HepG2 (cell line): ENCODE data around the gene HES1. TPM values are rescaled to one million over a fixed set of nuclear protein-coding genes. Genes with fewer than 3 reads are reported as not detected.

Experiments used
- ATAC-seq: fragments of 200-7000 bp; cut with Tn5 transposase; 3 replicates; pipeline ENCODE4 v1.9.1; 2020; ENCODE audit warnings: mild to moderate bottlenecking, moderate library complexity
- BruUV-seq: library from RNA; stranded (reverse); fragments of 400-500 nt; replicated peaks from 2 replicates; lab custom pipeline; 2021; lab: Mats Ljungman, UMichigan
- CTCF ChIA-PET: fragments of 300-600 bp; formaldehyde crosslinking; extraction: SDS; loops from one replicate; lab custom pipeline; 2021; ENCODE audit warnings: low total read pairs, inconsistent platforms, low intra/inter-chr PET ratio; lab: Yijun Ruan, JAX
- POLR2A ChIA-PET: fragments of 350-600 bp; sonication (Branson Sonifier 250); formaldehyde crosslinking; loops from one replicate; lab custom pipeline; 2020; ENCODE audit warnings: antibody characterized with exemption, inconsistent platforms; lab: Yijun Ruan, JAX
- DNase-seq: peaks from one replicate; pipeline ENCODE4 v3.0.0-alpha.2; 2015; ENCODE audit warnings: low spot score
- FAIRE-seq: peaks from 3 replicates; lab custom pipeline; 2011; peaks lifted over from hg19 to GRCh38; lab: Jason Lieb, UNC
- H2AFZ ChIP-seq: one replicate; pipeline ENCODE4 v1.6.1; 2011; ENCODE audit warnings: low read length, inconsistent platforms
- H3K27ac ChIP-seq: fragments of 300-600 bp; 3 replicates; pipeline ENCODE4 v1.8.0; 2011; ENCODE audit warnings: mixed run types, mild to moderate bottlenecking, mixed read lengths, low read length, inconsistent platforms; ENCODE audit not compliant: insufficient read depth; ENCODE audit errors: extremely low read length
- H3K27me3 ChIP-seq, 2 experiments: fragments of 200-600 bp in 1 of 2; 2 replicates in 1 of 2; 3 replicates in 1 of 2; pipeline versions ENCODE4 v1.6.0 to v1.8.0; 2011; ENCODE audit warnings: low read length in 2 of 2, mild to moderate bottlenecking in 2 of 2, moderate library complexity in 2 of 2, inconsistent platforms in 1 of 2; ENCODE audit not compliant: insufficient read depth in 2 of 2, control insufficient read depth in 1 of 2
- H3K36me3 ChIP-seq, 2 experiments: fragments of 200-600 bp in 1 of 2; replicated peaks in 1 of 2; 2 replicates in 1 of 2; 3 replicates in 1 of 2; pipeline versions ENCODE4 v1.5.1 to v1.8.0; 2011; ENCODE audit warnings: low read length in 2 of 2, inconsistent platforms in 1 of 2; ENCODE audit not compliant: insufficient read depth in 2 of 2, control insufficient read depth in 1 of 2
- H3K4me1 ChIP-seq: 2 replicates; pipeline ENCODE4 v1.5.1; 2012; ENCODE audit warnings: low read length, inconsistent platforms; ENCODE audit not compliant: insufficient read depth
- H3K4me2 ChIP-seq: 2 replicates; pipeline ENCODE4 v1.6.0; 2011; ENCODE audit warnings: low read depth, low read length, inconsistent platforms
- H3K4me3 ChIP-seq, 3 experiments: fragments of 200-600 bp in 1 of 3; sonication (generic), shearing (Covaris generic) in 1 of 3; replicated peaks in 1 of 3; 2 replicates each; pipeline ENCODE4 v1.5.1; 2011 to 2016; ENCODE audit warnings: low read length in 3 of 3, inconsistent platforms in 2 of 3, low read depth in 2 of 3, mild to moderate bottlenecking in 2 of 3, control low read depth in 1 of 3, mixed read lengths in 1 of 3; ENCODE audit not compliant: insufficient read depth in 1 of 3
- H3K79me2 ChIP-seq: one replicate; pipeline ENCODE4 v1.6.1; 2011; ENCODE audit warnings: low read length, inconsistent platforms; ENCODE audit not compliant: insufficient read depth
- H3K9ac ChIP-seq: 2 replicates; pipeline ENCODE4 v1.6.0; 2011; ENCODE audit warnings: mild to moderate bottlenecking, low read depth, low read length, inconsistent platforms; ENCODE audit not compliant: insufficient read depth
- H3K9me3 ChIP-seq: 2 replicates; pipeline ENCODE4 v1.5.1; 2012; ENCODE audit warnings: mild to moderate bottlenecking, low read length
- H4K20me1 ChIP-seq: 2 replicates; pipeline ENCODE4 v1.6.0; 2011; ENCODE audit warnings: inconsistent platforms, mild to moderate bottlenecking, low read length, moderate library complexity; ENCODE audit not compliant: insufficient read depth
- BRD4 ChIP-seq: sonication (generic); formaldehyde crosslinking; IDR thresholded peaks from 2 replicates; pipeline ENCODE4 v1.4.0; 2020; ENCODE audit warnings: missing genetic modification reagents
- CHD4 ChIP-seq: fragments of 200-600 bp; sonication (generic); IDR thresholded peaks from 2 replicates; pipeline ENCODE4 v1.7.0; 2017; ENCODE audit warnings: mild to moderate bottlenecking, low read length, borderline replicate concordance
- MAF1 ChIP-seq: sonication (generic); formaldehyde crosslinking; IDR thresholded peaks from 2 replicates; pipeline ENCODE4 v1.5.0; 2020; ENCODE audit warnings: missing genetic modification reagents, borderline replicate concordance
- PHF8 ChIP-seq: sonication (generic); formaldehyde crosslinking; IDR thresholded peaks from 2 replicates; pipeline ENCODE4 v1.5.0; 2020; ENCODE audit warnings: missing genetic modification reagents
- RFX1 ChIP-seq: fragments of 450-650 bp; IDR thresholded peaks from 2 replicates; pipeline ENCODE4 v1.6.1; 2017
- SOX6 ChIP-seq, 2 experiments: fragments of 450-650 bp in 1 of 2; sonication (generic) in 1 of 2; formaldehyde crosslinking in 1 of 2; IDR thresholded peaks; 2 replicates each; pipeline versions ENCODE4 v1.4.0 to v1.6.1; 2017 to 2020; ENCODE audit warnings: antibody characterized with exemption in 1 of 2, mild to moderate bottlenecking in 1 of 2, missing genetic modification reagents in 1 of 2
- TBX2 ChIP-seq: sonication (generic); formaldehyde crosslinking; IDR thresholded peaks from 2 replicates; pipeline ENCODE4 v1.5.0; 2020; ENCODE audit warnings: missing genetic modification reagents, mild to moderate bottlenecking, borderline replicate concordance
- TOPORS ChIP-seq: sonication (generic); formaldehyde crosslinking; IDR thresholded peaks from 2 replicates; pipeline ENCODE4 v1.8.0; 2023; ENCODE audit warnings: mild to moderate bottlenecking, missing genetic modification reagents
- ZNF205 ChIP-seq: IDR thresholded peaks from 2 replicates; pipeline ENCODE4 v1.6.1; 2018; ENCODE audit warnings: missing biosample characterization, missing genetic modification reagents
- ZNF337 ChIP-seq: sonication (generic); formaldehyde crosslinking; IDR thresholded peaks from 2 replicates; pipeline ENCODE4 v1.5.1; 2020; ENCODE audit warnings: missing genetic modification reagents, low read depth, mild to moderate bottlenecking, borderline replicate concordance
- ZNF652 ChIP-seq: IDR thresholded peaks from 2 replicates; pipeline ENCODE4 v1.6.1; 2016; ENCODE audit warnings: low read depth, borderline replicate concordance
- whole genome bisulfite sequencing: methylation state at CpG from one replicate; pipeline ENCODE4 v1.1.6; 2017; ENCODE audit warnings: low lambda C conversion rate; 5-methylcytosine and 5-hydroxymethylcytosine counted together
- in situ Hi-C: cut with HindIII; loops from 2 replicates; pipeline ENCODE4 v1.10.0; 2017; ENCODE audit warnings: low pct_unique_long_range_greater_than_20kb; ENCODE audit not compliant: extremely low pct_ligation_motif_present
- intact Hi-C: fragments of 100-400 bp; cut with micrococcal nuclease; formaldehyde crosslinking; loops from one replicate; pipeline ENCODE4 v1.10.0; 2022; ENCODE audit not compliant: unreplicated experiment
- polyA plus RNA-seq, 8 experiments: library from polyadenylated mRNA; depleted of rRNA in 3 of 8; stranded (reverse) in 7 of 8; unstranded in 1 of 8; fragments of >200 nt; fragmentation: Illumina TruSeq in 4 of 8; extraction: Trizol in 4 of 8; gene quantifications; 2 replicates each; pipeline versions ENCODE4 v1.2.1 to v1.2.3, GENCODE V29; 2011 to 2016; ENCODE audit warnings: low read depth in 4 of 8, missing spikeins in 1 of 8, mixed read lengths in 1 of 8; ENCODE audit not compliant: insufficient read depth in 1 of 8
- total RNA-seq, 5 experiments: library from RNA; depleted of rRNA; stranded (reverse); fragments of >200 nt; fragmentation: Illumina TruSeq; extraction: Trizol; gene quantifications; 2 replicates each; pipeline ENCODE4 v1.2.3, GENCODE V29; 2016; ENCODE audit warnings: low read depth in 1 of 5
- TF ChIP-seq, protein P1 (sequence below): sonication (generic); formaldehyde crosslinking; IDR thresholded peaks from 2 replicates; pipeline ENCODE4 v1.5.0; 2020; ENCODE audit warnings: mild to moderate bottlenecking, missing genetic modification reagents
- TF ChIP-seq, protein P2 (sequence below): sonication (generic); formaldehyde crosslinking; IDR thresholded peaks from 2 replicates; pipeline ENCODE4 v1.5.0; 2020; ENCODE audit warnings: mild to moderate bottlenecking, missing genetic modification reagents, borderline replicate concordance
- TF ChIP-seq, protein P3 (sequence below): sonication (generic); formaldehyde crosslinking; IDR thresholded peaks from 2 replicates; pipeline ENCODE4 v1.4.0; 2020; ENCODE audit warnings: mild to moderate bottlenecking, missing genetic modification reagents

Gene HES1
- total and polyA plus RNA-seq, 2 of the 13 experiments (the other 11 are each of a cell fraction or from before 2014, with no cell fraction given): 15.4 to 19.8 TPM

DNA sequence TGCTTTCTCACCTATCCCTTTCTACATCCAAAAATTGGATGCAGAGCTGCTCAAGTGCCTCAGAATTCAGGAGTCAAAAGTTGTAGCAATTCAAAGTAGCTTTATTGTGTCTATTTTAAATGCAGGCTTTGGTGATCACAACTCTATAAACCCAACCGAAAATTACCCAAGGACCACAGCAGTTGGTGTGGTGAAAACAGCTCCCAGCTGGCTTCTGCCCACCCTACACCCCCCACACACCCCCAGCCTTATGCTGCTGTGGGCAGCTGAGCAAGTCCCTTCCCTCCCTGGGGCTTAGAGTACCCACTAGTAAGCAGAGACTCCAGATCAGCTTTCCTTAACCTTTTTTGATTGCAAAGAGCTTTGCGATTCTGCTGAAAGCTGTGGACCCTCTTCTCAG lies 5.8 kb upstream of the HES1 start:
- no peaks in the 10 kb centered on the region for H4K20me1 ChIP-seq
- FAIRE-seq (no peak), DNase-seq (no peak), ATAC-seq (no peak)
- in situ Hi-C loops: loop anchor here (10.0 kb wide), 1 partner anchor 55 kb away; no protein-coding TSS in a partner anchor
- WGBS: 14% methylated on average over 2 of the region's 2 CpGs
- peak overlapping the region; percentile 89 for H3K9ac ChIP-seq
- H3K9me3 ChIP-seq: no peaks in the 10 kb centered on the region
- H3K36me3 ChIP-seq: no peaks in the 10 kb centered on the region
- peak overlapping the region; percentile 65 to 71 (median 70) for H3K4me3 ChIP-seq
- no peak for TF ChIP-seq TOPORS (CRISPR knock-in tag)
- 0 out of 2 replicates have a peak, but pooled peaks have one; percentile 0 for TF ChIP-seq BRD4 (CRISPR knock-in tag)
- TF ChIP-seq TBX2 (CRISPR knock-in tag): 0 out of 2 replicates have a peak, but pooled peaks have one; percentile 3
- TF ChIP-seq SOX6 (IDR thresholded peaks at IDR 0.05): no peak
- 0 out of 2 replicates have a peak, but pooled peaks have one; percentile 7 for TF ChIP-seq SOX6 (CRISPR knock-in tag; IDR thresholded peaks at IDR 0.05)
- no peak for TF ChIP-seq ZNF652 (CRISPR knock-in tag)
- no peak for TF ChIP-seq MAF1 (CRISPR knock-in tag)
- TF ChIP-seq, protein P1, sequence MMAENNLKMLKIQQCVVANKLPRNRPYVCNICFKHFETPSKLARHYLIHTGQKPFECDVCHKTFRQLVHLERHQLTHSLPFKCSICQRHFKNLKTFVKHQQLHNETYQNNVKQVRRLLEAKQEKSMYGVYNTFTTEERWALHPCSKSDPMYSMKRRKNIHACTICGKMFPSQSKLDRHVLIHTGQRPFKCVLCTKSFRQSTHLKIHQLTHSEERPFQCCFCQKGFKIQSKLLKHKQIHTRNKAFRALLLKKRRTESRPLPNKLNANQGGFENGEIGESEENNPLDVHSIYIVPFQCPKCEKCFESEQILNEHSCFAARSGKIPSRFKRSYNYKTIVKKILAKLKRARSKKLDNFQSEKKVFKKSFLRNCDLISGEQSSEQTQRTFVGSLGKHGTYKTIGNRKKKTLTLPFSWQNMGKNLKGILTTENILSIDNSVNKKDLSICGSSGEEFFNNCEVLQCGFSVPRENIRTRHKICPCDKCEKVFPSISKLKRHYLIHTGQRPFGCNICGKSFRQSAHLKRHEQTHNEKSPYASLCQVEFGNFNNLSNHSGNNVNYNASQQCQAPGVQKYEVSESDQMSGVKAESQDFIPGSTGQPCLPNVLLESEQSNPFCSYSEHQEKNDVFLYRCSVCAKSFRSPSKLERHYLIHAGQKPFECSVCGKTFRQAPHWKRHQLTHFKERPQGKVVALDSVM (CRISPR knock-in tag): no peak
- TF ChIP-seq, protein P2, sequence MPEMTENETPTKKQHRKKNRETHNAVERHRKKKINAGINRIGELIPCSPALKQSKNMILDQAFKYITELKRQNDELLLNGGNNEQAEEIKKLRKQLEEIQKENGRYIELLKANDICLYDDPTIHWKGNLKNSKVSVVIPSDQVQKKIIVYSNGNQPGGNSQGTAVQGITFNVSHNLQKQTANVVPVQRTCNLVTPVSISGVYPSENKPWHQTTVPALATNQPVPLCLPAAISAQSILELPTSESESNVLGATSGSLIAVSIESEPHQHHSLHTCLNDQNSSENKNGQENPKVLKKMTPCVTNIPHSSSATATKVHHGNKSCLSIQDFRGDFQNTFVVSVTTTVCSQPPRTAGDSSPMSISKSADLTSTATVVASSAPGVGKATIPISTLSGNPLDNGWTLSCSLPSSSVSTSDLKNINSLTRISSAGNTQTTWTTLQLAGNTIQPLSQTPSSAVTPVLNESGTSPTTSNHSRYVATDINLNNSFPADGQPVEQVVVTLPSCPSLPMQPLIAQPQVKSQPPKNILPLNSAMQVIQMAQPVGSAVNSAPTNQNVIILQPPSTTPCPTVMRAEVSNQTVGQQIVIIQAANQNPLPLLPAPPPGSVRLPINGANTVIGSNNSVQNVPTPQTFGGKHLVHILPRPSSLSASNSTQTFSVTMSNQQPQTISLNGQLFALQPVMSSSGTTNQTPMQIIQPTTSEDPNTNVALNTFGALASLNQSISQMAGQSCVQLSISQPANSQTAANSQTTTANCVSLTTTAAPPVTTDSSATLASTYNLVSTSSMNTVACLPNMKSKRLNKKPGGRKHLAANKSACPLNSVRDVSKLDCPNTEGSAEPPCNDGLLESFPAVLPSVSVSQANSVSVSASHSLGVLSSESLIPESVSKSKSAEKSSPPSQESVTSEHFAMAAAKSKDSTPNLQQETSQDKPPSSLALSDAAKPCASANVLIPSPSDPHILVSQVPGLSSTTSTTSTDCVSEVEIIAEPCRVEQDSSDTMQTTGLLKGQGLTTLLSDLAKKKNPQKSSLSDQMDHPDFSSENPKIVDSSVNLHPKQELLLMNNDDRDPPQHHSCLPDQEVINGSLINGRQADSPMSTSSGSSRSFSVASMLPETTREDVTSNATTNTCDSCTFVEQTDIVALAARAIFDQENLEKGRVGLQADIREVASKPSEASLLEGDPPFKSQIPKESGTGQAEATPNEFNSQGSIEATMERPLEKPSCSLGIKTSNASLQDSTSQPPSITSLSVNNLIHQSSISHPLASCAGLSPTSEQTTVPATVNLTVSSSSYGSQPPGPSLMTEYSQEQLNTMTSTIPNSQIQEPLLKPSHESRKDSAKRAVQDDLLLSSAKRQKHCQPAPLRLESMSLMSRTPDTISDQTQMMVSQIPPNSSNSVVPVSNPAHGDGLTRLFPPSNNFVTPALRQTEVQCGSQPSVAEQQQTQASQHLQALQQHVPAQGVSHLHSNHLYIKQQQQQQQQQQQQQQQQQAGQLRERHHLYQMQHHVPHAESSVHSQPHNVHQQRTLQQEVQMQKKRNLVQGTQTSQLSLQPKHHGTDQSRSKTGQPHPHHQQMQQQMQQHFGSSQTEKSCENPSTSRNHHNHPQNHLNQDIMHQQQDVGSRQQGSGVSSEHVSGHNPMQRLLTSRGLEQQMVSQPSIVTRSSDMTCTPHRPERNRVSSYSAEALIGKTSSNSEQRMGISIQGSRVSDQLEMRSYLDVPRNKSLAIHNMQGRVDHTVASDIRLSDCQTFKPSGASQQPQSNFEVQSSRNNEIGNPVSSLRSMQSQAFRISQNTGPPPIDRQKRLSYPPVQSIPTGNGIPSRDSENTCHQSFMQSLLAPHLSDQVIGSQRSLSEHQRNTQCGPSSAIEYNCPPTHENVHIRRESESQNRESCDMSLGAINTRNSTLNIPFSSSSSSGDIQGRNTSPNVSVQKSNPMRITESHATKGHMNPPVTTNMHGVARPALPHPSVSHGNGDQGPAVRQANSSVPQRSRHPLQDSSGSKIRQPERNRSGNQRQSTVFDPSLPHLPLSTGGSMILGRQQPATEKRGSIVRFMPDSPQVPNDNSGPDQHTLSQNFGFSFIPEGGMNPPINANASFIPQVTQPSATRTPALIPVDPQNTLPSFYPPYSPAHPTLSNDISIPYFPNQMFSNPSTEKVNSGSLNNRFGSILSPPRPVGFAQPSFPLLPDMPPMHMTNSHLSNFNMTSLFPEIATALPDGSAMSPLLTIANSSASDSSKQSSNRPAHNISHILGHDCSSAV (CRISPR knock-in tag): no peak
- no peak for TF ChIP-seq ZNF205 (CRISPR knock-in tag)
- TF ChIP-seq ZNF337 (CRISPR knock-in tag): no peak
- no peak for TF ChIP-seq PHF8
- TF ChIP-seq, protein P3, sequence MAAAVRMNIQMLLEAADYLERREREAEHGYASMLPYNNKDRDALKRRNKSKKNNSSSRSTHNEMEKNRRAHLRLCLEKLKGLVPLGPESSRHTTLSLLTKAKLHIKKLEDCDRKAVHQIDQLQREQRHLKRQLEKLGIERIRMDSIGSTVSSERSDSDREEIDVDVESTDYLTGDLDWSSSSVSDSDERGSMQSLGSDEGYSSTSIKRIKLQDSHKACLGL: no peak
- TF ChIP-seq CHD4: 0 out of 2 replicates have a peak, but pooled peaks have one; percentile 8
- no peak for TF ChIP-seq RFX1
- CTCF ChIA-PET: no interaction called here
- no TSS peak for BruUV-seq
- H3K4me2 ChIP-seq: peak overlapping the region; percentile 87
- H3K4me1 ChIP-seq: peaks cover 50% of the 10 kb centered on the region
- POLR2A ChIA-PET: interaction anchor here (0.8 to 11.5 kb wide), 16 partner anchors 9 to 418 kb away, joined by 3 to 128 read pairs (median 14); no protein-coding TSS in a partner anchor
- H2AFZ ChIP-seq: no peak overlapping the region
- H3K27ac ChIP-seq: peak overlapping the region; percentile 85
- intact Hi-C loops: loop anchor here (2.0 to 10.0 kb wide), 4 partner anchors 15 to 535 kb away; partner anchors contain the start of gene OPA1
- H3K27me3 ChIP-seq: no peaks in the 10 kb centered on the region; a peak in 1 of 5 replicates
- peaks cover 4% of the 10 kb centered on the region for H3K79me2 ChIP-seq
